Neural crest cell (in vitro differentiated cells): Measurements from ENCODE around the gene CAMSAP2. TPM values are rescaled to one million over a fixed set of nuclear protein-coding genes. Genes with fewer than 3 reads are reported as not detected.

Experiments used
- DNase-seq: peaks from one replicate; pipeline ENCODE4 v3.0.0; 2021; ENCODE audit warnings: low read depth, mixed read lengths, low spot score
- H3K27ac Mint-ChIP-seq: one replicate; pipeline ENCODE4 v1.8.0; 2021; ENCODE audit warnings: mild to moderate bottlenecking, mixed read lengths; ENCODE audit not compliant: unreplicated experiment
- H3K27me3 Mint-ChIP-seq: 2 replicates; pipeline ENCODE4 v1.8.0; 2021; ENCODE audit warnings: low read depth, mild to moderate bottlenecking, mixed read lengths
- H3K36me3 Mint-ChIP-seq: 2 replicates; pipeline ENCODE4 v1.8.0; 2021; ENCODE audit warnings: low read depth, mild to moderate bottlenecking, mixed read lengths
- H3K4me1 Mint-ChIP-seq: 2 replicates; pipeline ENCODE4 v1.8.0; 2021; ENCODE audit warnings: mixed read lengths
- H3K4me3 Mint-ChIP-seq: one replicate; pipeline ENCODE4 v1.8.0; 2021; ENCODE audit warnings: mild to moderate bottlenecking, mixed read lengths
- H3K9me3 Mint-ChIP-seq: 2 replicates; pipeline ENCODE4 v1.8.0; 2021; ENCODE audit warnings: mixed read lengths
- CTCF ChIP-seq: fragments of 200-600 bp; sonication (generic); conservative IDR thresholded peaks from 2 replicates; pipeline ENCODE4 v1.5.0; 2021; ENCODE audit warnings: antibody characterized with exemption, mild to moderate bottlenecking
- total RNA-seq: library from RNA; stranded (reverse); gene quantifications from 2 replicates; pipeline ENCODE4 v1.2.1, GENCODE V29; 2021

CAMSAP2 gene
- total RNA-seq, 1 donor from 2014 or later = 40.3 TPM

DNA sequence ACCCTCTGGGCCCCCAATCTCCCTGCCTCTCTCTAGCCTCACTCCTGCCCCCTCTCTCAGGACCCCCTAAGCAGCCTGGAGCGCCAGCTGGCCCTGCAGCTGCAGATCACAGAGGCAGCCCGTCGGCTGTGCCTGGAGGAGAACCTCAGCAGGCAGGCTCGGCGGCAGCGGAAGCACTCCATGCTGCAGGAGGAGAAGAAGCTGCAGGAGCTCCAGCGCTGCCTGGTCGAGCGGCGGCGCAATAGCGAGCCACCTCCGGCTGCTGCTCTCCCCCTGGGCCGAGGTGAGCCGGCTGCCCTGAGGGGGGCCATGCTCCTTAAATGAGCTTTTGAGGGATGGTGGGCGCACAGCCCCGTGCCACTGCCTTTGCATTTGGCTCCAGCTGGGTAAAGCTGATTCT is 162.2 kb downstream of the CAMSAP2 start:
- Mint-ChIP-seq H3K4me3 (no peak overlapping the region), H3K36me3 (peaks cover 6% of the 10 kb centered on the region), H3K9me3 (no peaks in the 10 kb centered on the region), H3K27me3 (no peaks in the 10 kb centered on the region), H3K4me1 (peaks cover 18% of the 10 kb centered on the region), H3K27ac (no peak overlapping the region)
- no peak for DNase-seq
- no peak for TF ChIP-seq CTCF

- H3K36me3 Mint-ChIP-seq = peaks cover 6% of the 10 kb centered on the region
- no peaks in the 10 kb centered on the region for H3K27me3 Mint-ChIP-seq
- H3K9me3 Mint-ChIP-seq = no peaks in the 10 kb centered on the region
- H3K4me3 Mint-ChIP-seq = no peak overlapping the region
- DNase-seq = no peak
- TF ChIP-seq CTCF = no peak
- H3K27ac Mint-ChIP-seq = no peak overlapping the region
- peaks cover 16% of the 10 kb centered on the region for H3K4me1 Mint-ChIP-seq
These were observed 162.7 kb downstream of the CAMSAP2 start for GRCh38 chr1:200901350-200901749.

GRCh38 chr1:200901796-200902444 is 163.2 kb downstream of the CAMSAP2 start:
- H3K27ac Mint-ChIP-seq = no peak overlapping the region
- H3K9me3 Mint-ChIP-seq = no peaks in the 10 kb centered on the region
- no peak for DNase-seq
- H3K4me3 Mint-ChIP-seq = no peak overlapping the region
- H3K36me3 Mint-ChIP-seq = peaks cover 6% of the 10 kb centered on the region
- no peaks in the 10 kb centered on the region for H3K27me3 Mint-ChIP-seq
- TF ChIP-seq CTCF = no peak
- H3K4me1 Mint-ChIP-seq = peaks cover 12% of the 10 kb centered on the region

DNA sequence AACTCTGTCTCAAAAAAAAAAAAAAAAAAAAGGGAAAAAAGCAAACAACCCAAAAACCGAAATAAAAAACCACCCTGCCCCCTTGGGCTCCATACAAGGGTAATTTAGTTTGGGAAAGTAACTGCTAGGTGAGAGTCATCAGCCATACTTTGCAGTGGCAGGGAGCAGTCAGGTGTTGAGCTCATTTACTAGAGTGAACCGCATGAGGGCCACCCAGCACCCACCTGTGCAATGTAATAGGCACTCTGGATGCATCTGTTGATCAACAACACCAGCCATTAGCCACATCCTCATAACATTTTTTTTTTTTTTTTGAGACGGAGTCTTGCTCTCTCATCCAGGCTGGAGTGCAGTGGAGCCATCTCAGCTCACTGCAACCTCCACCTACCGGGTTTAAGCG is 165.1 kb downstream of the CAMSAP2 start:
- Mint-ChIP-seq H3K27ac (no peak overlapping the region), H3K27me3 (no peaks in the 10 kb centered on the region), H3K4me3 (no peak overlapping the region), H3K36me3 (peaks cover 11% of the 10 kb centered on the region), H3K4me1 (no peaks in the 10 kb centered on the region), H3K9me3 (no peaks in the 10 kb centered on the region)
- TF ChIP-seq CTCF = no peak
- DNase-seq = no peak

DNA sequence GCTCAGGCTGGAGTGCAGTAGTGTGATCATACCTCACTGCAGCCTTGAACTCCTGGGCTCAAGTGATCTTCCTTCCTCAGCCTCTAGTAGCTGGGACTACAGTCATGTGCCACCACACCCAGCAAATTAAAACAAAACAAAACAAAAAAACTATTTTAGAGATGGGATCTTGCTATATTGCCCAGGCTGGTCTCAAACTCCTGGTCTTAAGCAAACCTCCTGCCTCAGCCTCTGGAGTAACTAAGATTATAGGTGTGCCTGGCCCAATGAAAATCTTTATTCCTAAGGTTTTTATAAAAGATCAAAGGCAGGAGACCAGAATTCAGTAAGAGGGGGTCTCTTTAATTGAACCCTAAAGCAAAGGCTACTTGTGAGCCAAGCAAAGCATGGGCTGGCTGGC is 166.1 kb downstream of the CAMSAP2 start:
- Mint-ChIP-seq H3K27me3 (no peaks in the 10 kb centered on the region), H3K27ac (no peak overlapping the region), H3K36me3 (peaks cover 8% of the 10 kb centered on the region), H3K9me3 (no peaks in the 10 kb centered on the region), H3K4me3 (no peak overlapping the region), H3K4me1 (no peaks in the 10 kb centered on the region)
- no peak for DNase-seq
- TF ChIP-seq CTCF = no peak
